CD1c-positive myeloid dendritic cell (primary cell): Measurements from ENCODE around the gene NFYC.

Experiments used
- DNase-seq: peaks from one replicate; pipeline ENCODE4 v3.0.0-alpha.2; 2016; ENCODE audit errors: extremely low spot score

NFYC gene

DNA sequence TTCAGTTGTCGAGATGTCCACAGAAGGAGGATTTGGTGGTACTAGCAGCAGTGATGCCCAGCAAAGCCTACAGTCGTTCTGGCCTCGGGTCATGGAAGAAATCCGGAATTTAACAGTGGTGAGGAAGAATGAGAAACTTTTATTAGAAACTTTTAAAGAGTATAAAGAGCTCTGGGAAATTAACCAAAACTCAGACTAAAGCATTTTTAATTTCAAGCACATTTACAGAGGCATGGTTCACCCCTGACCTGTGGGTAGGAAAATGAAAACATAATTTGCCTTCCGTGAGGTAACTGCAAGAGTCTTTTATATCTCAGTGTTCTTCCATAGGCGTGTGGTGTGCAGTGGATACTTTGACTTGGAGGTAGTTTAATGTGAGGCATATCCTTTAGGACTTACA lies 47.3 kb downstream of the NFYC start:
- no peak for DNase-seq

DNA sequence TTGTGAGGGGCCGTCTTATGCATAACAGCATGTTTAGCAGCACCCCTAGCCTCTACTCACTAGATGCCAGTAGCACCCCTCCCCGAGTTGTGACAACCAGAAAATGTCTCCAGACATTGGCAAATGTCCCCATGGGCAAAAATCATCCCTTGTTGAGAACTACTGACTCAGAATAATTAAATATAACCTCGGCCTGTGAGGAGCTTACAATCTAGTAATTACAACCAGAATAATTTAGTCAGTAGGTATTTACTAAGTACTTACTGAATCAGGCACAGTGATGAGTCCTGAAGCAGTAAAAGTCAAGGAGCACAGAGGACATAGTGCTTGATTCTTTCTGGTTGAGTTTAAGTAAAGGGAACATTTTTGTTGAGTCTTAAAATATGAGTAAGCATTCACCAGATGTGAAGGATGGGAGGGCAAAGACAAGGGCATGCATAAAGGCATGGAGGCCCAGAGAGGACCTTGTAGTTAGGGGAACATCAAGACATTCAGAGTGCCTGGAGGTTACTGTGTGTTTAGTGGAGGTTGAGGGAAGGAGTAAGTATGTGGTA lies 48.0 kb downstream of the NFYC start:
- DNase-seq: no peak

DNA sequence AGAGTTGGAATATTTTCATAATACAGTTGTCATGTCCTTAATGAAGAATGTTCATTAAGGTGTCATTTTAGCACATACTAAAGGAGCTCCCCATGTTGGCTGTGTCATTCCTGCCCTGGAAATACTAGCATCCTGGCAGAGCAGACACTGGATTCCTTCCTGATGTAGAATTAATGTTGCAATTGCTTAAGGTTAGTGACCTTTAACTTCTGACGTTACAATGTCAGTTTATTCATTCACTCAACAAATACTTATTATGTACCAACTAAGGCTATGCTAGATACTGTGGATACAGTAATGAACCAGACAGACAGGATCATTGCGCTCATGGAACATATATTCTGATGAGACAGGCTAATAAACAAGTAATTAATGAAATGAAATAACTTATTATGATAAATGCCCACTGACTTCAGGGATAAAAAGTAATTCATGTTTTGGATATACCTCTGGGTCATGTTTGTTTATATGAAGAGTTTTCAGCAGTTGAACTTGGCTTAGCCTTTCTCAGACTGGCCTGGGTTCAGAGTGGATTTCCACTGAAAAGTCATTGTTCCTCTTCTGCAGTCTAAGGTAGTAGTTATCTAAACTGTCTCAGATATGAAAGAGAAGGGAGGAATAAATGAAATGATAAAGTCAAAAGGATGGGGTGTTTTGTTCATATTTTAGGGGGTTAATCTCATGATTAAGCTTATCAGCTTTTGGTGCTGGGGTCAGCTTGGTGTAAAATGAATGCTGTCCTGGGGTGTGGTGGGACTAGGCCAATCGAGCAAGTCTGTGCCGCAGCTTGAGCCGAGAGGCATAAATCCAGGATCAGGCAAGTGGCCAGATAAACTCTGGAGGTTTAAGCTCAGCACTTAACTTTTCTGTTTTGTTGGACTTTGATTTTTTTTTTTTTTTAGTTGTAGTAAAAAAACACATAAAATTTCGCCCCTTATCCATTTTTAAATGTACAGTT lies 48.8 kb downstream of the NFYC start:
- DNase-seq: no peak

DNA sequence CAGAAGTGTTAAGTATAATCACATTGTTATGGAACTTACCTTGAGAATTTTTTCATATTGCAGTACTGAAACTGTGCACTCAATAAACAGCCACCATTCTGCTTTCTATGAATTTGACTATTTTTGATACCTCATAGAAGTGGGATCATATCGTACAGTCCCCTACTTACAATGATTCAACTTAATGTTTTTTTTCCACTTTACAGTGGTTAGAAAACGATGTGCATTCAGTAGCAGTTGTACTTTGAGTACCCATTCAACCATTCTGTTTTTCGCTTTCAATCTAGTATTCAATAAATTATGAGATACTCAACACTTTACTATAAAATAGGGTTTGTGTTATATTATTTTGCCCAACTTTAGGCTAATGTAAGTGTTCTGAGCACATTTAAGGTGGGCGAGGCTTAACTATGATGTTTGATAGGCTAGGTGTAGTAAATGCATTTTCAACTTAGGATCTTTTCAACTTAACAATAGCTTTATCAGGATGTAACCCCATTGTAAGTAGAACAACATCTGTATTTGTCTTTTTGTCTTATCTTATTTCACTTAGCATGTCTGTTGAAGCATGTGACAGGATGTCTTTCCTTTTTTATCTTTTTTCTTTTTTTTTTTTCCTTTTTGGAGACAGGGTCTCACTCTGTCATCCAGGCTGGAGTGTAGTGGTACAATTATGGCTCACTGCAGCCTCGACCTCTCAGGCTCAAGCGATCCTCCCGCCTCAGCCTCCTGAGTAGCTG lies 49.7 kb downstream of the NFYC start:
- DNase-seq: no peak

DNA sequence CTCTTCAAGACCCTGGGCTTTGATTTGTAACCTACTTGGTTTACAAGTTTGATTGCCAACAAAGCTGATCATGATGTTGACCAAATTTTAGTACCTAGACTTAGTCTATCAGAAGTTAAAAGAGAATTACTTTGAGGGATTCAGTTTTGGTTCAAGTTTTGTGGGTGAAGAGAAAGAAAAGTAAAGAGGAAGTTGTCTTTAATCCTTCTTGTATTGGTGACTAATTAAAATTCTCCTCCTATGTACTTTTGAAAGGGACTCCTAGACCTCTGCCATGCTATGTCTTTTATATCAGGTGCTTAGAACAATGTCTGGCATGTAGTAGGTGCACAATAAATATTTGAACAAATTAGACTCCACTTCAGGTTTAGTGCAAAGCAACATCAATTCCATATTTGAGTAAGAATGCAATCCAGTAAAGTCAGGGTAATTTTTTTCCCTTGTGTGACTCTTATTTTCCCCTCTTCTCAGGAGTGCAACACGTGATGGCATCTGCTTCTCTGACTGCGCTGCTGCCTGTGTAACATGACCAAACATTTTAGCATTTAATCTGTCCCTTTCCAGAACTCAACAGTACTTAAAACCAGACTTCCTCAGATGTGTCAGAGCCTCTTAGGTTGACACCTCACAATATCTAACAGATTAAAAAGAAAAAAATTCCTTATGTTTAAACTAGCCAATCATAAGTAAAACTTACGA lies 51.0 kb downstream of the NFYC start:
- no peak for DNase-seq

DNA sequence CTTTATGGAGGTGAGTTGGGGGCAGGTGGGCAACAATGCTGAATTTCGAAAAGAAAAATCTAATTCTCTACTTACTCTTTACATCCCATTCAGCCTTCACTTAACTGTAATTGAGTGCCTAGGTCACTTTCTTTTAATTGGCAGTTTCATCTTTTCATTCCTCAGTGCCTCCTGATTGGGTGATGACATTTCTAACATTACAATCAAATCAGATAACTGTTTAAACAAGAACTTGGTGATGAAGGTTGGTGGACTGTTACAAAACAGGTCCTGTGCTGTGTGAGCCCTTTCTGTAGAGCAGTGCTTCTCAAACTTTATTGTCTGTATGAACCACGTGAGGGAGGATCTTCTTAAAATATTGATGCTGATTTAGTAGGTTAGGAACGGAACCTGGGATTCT lies 51.9 kb downstream of the NFYC start:
- DNase-seq: no peak

DNA sequence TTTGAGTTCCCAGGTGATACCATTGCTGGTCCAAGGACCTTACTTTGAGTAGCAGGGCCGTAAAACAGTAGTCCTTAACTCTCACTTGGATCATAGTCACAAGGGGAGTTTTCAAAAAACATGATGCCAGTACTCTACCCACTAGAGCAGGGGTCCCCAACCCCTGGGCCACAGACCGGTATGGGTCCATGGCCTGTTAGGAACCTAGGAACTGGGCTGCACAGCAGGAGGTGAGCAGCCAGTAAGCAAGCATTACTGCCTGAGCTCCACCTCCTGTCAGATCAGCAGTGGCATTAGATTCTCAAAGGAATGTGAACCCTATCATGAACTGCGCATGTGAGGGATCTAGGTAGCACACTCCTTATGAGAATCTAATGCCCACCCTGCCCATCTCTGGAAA lies 52.4 kb downstream of the NFYC start:
- DNase-seq: no peak

DNA sequence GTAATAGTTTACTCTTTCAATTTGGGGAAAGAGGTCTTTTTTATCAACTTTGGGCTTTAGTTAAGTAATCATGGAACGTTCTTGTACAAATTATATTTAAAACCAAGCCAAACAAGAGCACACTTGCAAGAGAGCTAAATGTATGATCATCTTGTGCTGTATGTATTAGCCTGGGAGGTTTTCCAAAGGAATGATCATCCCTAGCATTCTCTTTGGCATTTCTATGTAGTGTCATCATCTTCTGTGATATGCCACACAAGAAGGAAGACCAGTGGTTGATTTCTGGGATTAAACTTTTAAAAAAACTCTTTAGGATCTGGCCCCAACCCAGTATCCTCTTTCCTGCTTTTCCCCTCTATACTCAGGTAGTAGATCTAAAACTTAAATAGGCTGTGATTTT lies 53.7 kb downstream of the NFYC start:
- DNase-seq: no peak

DNA sequence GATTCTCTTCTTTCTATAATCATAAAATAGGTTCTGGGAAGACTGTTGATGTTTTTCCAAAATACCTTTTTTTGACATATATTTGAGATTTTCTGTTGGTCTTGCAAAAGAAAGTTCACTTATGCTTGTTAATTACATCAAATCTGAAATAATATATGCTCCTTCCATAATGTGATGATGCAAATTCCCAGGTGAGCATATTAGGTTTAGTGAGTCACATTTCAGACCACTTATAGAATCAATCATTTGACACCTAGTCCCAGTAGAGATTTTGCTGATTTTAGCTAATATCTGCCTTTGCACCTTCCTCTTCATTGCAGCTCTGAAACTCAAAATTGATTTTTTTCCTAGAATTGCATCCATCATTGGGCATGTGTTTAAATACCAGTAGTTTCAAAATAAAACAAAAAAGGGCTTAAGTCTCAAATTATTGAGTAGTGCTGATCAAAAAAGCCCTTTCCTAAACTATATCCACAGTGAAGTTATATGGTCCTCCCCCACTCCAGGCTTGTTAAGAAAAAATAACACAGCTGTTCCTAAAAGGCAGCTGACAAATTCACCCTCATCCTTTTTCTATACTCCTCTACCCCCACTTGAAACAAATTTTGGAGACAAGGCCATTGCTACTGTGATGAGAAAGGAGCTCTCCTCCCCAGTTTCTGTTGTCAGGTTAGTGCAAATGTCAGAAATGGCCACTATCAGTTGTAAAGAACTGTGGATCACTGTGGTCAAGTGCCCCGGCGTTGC lies 55.0 kb downstream of the NFYC start:
- DNase-seq: no peak

DNA sequence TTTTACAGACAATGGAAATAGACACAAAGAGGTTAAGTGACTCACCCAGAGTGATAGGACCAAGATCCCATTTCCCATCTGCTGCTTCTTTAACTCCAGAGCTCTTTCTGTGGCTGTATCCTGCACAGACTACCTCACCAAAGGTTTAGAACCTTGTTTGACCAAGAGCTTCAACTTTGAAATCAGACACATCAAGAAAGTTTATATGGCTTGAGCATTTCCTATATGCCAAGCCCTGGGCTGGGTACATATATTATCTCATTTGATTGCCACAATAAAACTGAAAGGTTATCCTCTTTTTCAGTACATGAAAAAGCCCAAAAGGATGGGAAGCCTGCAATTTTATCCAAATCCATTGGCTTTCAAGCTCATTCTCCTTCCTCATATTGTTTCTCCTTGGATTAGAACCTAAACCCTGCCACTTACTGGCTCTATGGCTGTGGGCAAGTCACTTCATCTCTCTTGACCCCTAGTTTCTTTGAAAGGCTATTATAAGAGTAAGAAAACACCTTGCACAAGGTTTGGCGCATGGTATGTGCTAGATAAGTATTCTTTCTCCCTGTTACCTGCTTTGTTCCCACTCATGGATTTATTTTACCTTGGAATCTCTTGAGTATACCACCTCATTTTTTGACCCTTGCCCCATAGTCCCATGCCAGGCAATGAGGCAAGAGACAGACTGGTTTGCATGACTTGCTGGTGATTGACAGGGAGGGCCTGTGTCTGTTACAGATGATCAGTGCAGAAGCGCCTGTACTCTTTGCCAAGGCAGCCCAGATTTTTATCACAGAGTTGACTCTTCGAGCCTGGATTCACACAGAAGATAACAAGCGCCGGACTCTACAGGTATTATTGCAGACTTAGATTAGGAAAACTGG lies 57.6 kb downstream of the NFYC start:
- DNase-seq: no peak

DNA sequence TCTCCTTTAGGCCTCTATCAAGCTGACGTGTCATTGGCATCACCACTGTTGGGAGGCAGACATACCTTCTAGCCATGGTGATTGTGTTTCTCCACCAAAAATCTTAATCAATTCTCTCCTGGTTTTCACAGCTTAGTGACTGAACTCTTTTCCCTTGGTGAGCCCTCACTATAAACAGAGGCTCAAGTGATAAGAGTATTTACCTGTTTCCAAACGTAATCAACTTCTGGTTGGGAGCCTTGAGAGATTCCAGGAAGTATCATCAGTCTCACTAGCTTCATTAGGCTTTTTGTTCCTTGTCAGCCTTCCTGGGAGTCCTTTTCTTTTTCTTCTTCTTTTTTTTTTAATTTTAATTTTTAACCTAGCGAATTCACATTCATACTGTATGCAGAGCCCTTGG lies 58.3 kb downstream of the NFYC start:
- DNase-seq: no peak

DNA sequence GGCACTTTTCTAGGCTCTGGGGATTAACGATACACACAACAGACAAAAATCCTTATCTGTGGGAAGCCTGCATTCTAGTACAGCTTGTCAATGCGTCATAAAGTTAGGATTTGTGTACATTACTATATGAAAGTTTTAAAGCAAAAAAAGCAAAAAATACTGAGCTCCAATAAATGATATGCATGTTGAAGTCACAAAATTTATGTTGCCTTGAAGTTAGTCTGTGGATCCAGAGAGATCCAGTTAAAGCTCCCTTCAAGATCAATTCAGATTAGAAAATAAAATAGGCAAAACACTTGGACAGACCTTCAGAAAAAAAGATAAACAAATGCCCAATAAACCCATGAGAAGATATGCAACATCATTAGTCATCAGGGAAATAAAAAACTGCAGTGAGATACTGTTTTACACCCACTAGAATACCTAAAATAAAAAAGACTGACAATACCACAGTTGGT lies 59.0 kb downstream of the NFYC start:
- DNase-seq: no peak

DNA sequence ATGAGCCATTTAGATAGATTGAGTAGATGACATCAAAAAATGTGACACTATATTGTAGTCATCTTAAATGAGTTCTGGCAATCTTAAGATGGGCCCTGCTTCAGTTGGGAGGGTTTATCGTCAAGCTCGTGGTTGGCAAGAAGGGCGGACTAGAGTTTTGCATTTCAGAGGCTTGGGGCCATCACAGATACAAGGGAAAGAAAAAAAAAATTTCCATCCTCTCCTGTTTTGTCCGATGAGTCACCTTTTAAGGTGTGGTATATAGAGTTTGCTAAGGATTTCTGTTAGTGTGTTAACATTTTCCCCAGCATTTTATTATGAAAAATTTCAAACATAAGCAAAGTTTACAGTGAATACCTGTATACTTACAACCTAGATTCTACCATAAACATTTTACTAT lies 60.3 kb downstream of the NFYC start:
- DNase-seq: no peak

DNA sequence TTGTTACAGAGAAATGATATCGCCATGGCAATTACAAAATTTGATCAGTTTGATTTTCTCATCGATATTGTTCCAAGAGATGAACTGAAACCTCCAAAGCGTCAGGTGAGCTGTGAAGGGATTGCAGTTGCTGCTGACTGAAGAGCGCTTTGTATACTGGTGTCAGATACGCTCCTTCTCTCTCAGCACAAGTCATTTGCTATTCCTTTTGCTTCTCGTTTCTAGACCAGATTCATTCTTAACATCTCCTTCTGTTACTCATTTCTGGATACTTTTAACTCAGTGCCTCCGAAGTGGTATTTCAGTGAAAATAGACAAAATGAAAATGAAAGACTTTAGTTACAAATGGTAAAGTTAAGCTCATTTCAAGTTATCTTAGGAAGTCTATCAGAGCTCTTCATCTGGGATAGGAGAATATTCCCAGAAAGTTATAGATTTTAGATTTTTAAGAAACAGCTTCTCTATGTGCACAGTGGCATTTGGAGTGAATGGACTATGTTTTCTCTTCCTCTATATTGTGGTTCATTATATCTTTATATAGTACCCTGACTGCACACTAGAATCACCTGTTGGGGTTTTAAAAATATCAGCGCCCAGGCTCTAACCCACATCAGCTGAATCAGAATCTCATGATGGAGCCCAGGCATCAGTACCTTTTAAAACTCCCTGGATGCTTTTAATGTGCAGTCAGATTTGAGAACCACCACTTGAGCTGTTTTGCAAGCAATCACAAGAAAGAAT lies 61.8 kb downstream of the NFYC start:
- DNase-seq: no peak

DNA sequence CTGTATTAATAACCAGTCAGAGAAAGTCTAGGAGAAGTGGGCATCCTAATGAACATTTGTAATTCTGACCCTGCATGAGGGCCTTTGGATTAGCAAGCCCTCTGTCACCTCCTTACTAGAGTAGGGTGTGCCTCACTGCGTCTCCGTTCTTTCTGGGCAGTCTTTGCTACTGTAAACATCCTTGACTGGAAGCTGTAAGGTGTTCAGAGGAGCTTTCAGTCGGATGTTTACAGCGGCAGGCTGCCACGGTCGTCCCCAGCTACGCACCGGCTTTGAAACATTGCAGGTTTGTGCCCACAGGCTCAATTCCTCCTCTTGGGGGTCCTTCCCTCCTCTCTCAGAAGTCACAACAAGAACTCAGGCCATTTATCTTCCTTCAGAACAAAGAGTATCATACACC lies 62.7 kb downstream of the NFYC start:
- no peak for DNase-seq

DNA sequence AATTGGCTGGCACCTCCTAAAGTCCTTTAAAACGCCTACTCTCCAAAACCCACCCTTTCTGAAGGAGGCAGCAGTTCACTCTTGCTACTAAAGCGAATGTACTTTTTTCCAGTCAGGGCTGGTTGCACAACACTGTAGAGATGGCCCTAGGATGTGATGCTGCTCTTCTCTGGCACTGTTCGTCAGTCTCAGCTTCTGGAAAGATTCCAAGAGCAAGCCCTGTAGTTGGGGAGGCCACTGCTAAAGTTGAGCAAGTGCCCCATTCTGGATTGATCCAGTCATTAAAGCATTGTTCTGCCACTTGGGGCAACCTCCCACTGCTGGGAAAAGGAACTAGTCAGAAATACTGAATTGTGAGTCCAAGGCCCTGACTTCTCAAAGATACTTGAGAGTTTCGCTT lies 63.6 kb downstream of the NFYC start:
- no peak for DNase-seq

DNA sequence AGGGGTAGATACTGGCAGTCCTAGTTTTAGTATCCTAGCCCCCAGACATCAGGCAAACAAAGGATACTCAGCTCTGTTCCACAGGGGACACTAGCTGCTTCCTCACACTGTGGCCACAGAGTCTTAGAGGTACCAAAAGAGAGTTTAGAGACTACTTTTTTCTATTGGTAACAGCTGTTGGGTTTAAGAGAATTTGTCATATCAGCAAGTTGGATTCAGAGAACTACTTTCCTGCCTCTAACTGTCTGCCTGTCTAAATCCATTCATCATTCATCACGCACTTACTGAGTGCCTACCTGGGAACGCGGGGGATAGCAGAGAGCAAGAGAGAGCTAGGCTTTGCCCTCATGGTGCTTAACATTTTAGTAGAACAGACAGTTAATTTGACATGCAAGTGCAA lies 65.0 kb downstream of the NFYC start:
- no peak for DNase-seq

DNA sequence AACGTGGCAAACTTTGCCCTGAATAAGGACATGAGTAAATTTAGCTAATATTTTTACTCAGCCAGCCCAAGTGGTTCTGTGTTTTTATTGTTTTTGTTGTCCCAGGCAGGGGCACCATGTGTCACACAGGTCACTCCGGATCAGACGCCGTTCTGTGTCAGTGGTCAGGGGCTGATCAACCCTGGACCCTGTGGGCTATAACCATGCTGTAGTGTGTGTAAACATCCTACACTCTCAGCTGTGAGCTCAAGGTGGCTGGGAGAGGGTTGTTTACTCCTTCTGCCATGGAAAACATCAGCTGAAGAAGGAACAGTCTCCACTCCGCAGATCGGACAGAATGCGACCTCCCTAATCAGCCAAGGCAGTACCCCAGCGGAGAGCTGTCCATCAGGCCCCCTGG lies 65.6 kb downstream of the NFYC start:
- DNase-seq: no peak

DNA sequence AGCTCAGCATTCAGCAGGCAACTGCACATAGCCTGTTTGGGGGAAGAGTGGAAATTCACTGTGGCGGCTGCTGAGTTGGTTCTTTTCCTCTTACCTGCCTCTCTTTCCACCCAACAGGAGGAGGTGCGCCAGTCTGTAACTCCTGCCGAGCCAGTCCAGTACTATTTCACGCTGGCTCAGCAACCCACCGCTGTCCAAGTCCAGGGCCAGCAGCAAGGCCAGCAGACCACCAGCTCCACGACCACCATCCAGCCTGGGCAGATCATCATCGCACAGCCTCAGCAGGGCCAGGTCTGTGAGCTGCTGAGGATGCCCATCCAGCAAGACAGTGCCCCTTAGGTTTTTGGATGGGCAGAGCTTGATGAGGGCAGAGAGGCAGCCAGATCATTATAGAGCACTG lies 66.5 kb downstream of the NFYC start:
- DNase-seq: no peak
